AG04450 (cell line): ENCODE data around the gene SET. TPM values are rescaled to one million over a fixed set of nuclear protein-coding genes. Genes with fewer than 3 reads are reported as not detected.

Experiments
- CTCF ChIA-PET: fragments of 300-600, 350-600 bp; formaldehyde crosslinking; extraction: SDS; loops from one replicate; lab custom pipeline; 2022; ENCODE audit warnings: antibody characterized with exemption, inconsistent platforms; lab: Charles Lee
- POLR2A ChIA-PET: fragments of 350-600 bp; formaldehyde crosslinking; extraction: SDS; loops from one replicate; lab custom pipeline; 2021; ENCODE audit warnings: antibody characterized with exemption, inconsistent platforms; lab: Yijun Ruan, JAX
- DNase-seq: peaks from one replicate; pipeline ENCODE4 v3.0.0-alpha.2; 2011; ENCODE audit warnings: low read depth, low spot score
- H3K27ac ChIP-seq: one replicate; pipeline ENCODE4 v1.5.1; 2012; ENCODE audit warnings: low read depth, low read length, control low read depth
- H3K27me3 ChIP-seq: one replicate; pipeline ENCODE4 v1.6.0; 2012; ENCODE audit warnings: low read length; ENCODE audit not compliant: control insufficient read depth, insufficient read depth
- H3K4me3 ChIP-seq: 2 replicates; pipeline ENCODE4 v1.5.1; 2011; ENCODE audit warnings: mild to moderate bottlenecking, low read depth, low read length, control low read depth
- H3K9me3 ChIP-seq: 2 replicates; pipeline ENCODE4 v1.5.1; 2012; ENCODE audit warnings: low read length; ENCODE audit not compliant: control insufficient read depth, insufficient read depth
- CTCF ChIP-seq: IDR thresholded peaks from 2 replicates; pipeline ENCODE4 v1.5.1; 2011; ENCODE audit warnings: low read depth, low read length, control low read depth, inconsistent platforms
- polyA plus RNA-seq: library from polyadenylated mRNA; depleted of rRNA; stranded (reverse); fragments of >200 nt; gene quantifications from 2 replicates; pipeline ENCODE4 v1.2.3, GENCODE V29; 2011

Gene SET
- polyA plus RNA-seq, 1 experiment, result 259 TPM

DNA sequence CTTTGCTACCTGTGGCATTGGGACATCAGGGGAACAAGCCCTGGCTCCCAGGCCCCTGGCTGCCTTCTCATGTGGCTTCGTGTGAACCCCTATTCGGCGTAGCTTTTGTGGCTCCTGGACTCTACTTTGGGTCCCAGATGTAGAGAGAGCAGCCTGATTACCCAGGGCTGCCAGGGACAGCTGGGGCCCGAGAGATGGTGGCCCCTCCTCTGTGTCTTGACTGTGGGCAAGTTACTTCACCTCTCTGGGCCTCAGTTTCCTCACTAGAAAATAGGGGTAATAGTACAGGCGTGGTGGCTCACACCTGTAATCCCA is 15.3 kb downstream of the SET start:
- POLR2A ChIA-PET, result no interaction called here
- Histone ChIP-seq H3K27me3 (no peaks in the 10 kb centered on the region), H3K9me3 (no peaks in the 10 kb centered on the region; the same call in 1 of the 2 replicates), H3K27ac (no peak overlapping the region), H3K4me3 (no peak overlapping the region)
- TF ChIP-seq CTCF, result no peak
- DNase-seq, result no peak
- CTCF ChIA-PET, result no interaction called here

GRCh38 chr9:128705051-128705965 is 16.3 kb downstream of the SET start:
- Histone ChIP-seq H3K27ac (no peak overlapping the region), H3K9me3 (no peaks in the 10 kb centered on the region; the same call in 1 of the 2 replicates), H3K27me3 (no peaks in the 10 kb centered on the region), H3K4me3 (no peak overlapping the region)
- TF ChIP-seq CTCF, result no peak
- ChIA-PET CTCF (no interaction called here), POLR2A (interaction anchor here (0.5 kb wide), 1 partner anchor 66 kb away, joined by 3 read pairs; no protein-coding TSS in a partner anchor)
- no peak for DNase-seq

- DNase-seq, result no peak
- POLR2A ChIA-PET, result no interaction called here
- CTCF ChIA-PET, result no interaction called here
These were observed 17.0 kb downstream of the SET start for GRCh38 chr9:128706045-128706444.

DNA sequence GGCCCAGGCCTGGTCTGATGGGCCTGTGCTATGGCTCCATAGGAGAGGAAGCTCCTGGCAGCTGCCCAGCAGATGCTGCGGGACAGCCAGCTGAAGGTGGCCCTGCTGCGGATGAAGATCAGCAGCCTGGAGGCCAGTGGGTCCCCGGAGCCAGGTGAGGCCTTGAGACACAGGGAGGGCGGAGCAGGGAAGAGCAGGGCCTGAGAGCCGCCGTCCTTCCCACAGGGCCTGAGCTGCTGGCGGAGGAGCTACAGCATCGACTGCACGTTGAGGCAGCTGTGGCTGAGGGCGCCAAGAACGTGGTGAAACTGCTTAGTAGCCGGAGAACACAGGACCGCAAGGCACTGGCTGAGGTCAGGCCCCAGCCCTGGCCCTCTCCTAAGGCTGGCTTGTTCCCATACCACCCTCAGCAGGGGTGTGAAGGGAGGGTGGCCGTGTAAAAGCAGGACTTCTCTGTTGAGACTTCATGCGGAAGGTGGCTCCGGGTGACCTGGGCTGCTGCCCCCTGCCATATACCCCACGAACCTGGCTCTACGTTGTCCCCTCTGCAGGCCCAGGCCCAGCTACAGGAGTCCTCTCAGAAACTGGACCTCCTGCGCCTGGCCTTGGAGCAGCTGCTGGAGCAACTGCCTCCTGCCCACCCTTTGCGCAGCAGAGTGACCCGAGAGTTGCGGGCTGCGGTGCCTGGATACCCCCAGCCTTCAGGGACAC is 17.8 kb downstream of the SET start:
- CTCF ChIA-PET, result no interaction called here
- H3K4me3 ChIP-seq, result no peak overlapping the region
- no peaks in the 10 kb centered on the region for H3K27me3 ChIP-seq
- H3K9me3 ChIP-seq, result no peaks in the 10 kb centered on the region; the same call in 1 of the 2 replicates
- no peak overlapping the region for H3K27ac ChIP-seq
- no peak for TF ChIP-seq CTCF
- DNase-seq, result no peak
- POLR2A ChIA-PET, result interaction anchor here (1.0 kb wide), 1 partner anchor 17 kb away, joined by 6 read pairs; no protein-coding TSS in a partner anchor

More at GRCh38 chr9:128706045-128706444, 17.0 kb downstream of the SET start:
- no peaks in the 10 kb centered on the region for H3K27me3 ChIP-seq
- no peak overlapping the region for H3K27ac ChIP-seq
- TF ChIP-seq CTCF, result no peak
- no peaks in the 10 kb centered on the region; the same call in 1 of the 2 replicates for H3K9me3 ChIP-seq
- no peak overlapping the region for H3K4me3 ChIP-seq
